ENCODE measurements around the gene B4GALNT4. TPM values are rescaled to one million over a fixed set of nuclear protein-coding genes. Genes with fewer than 3 reads are reported as not detected.

The B4GALNT4 gene
- total and polyA plus RNA-seq, 2 of the 8 experiments (the other 6 are each of a cell fraction or from before 2014, with no cell fraction given) = 40.9 to 76.3 TPM

DNA sequence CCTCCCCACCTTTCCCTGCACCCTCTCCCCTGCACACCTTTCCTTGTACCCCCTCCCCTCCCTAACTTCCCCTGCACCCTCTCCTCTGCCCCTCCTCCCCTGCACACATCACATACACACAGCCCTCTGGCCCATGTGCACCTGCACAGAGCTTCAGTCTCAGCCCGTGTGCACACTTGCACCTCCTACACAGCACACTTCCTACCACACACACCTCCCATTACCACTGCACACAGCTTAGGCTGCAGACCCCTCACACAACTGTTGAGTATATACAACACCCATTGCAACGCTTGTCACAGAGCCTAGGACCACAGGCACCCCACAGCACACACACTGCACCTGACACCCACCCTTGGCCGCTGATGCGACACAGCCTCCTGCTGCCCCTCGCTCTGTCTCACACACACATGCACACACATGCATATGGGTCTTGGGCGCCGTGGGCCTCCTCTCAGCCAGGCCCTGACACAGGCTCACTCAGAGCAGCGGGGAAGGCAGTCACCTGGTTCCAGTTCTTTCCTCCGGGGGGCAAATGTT is 45.1 kb downstream of the B4GALNT4 start:
- H4K8ac ChIP-seq (ENCODE audit: extremely low read depth, insufficient read depth, low read length) = no peak overlapping the region
- H3K9ac ChIP-seq (replicated peaks in 1 of 4; ENCODE audit: extremely low read depth in 1 of 4, low read depth in 3 of 4, low read length in 3 of 4) = no peak overlapping the region
- H3K9me3 ChIP-seq (ENCODE audit: insufficient read depth in 2 of 2, low read depth in 1 of 2, low read length in 1 of 2) = no peaks in the 10 kb centered on the region
- no peak overlapping the region for H3K23ac ChIP-seq (ENCODE audit: insufficient read length)
- peaks cover 0 to 13% (median 4%) of the 10 kb centered on the region in 4 experiments; a peak in 5 of 7 replicates for H3K27me3 ChIP-seq (replicated peaks in 1 of 4; ENCODE audit: control insufficient read depth in 3 of 4, extremely low read depth in 1 of 4, insufficient read depth in 3 of 4, low read length in 3 of 4)
- H3K79me1 ChIP-seq (ENCODE audit: low read depth, low read length) = peaks cover 5% of the 10 kb centered on the region
- H3K14ac ChIP-seq (ENCODE audit: insufficient read length) = no peak overlapping the region
- H3K79me2 ChIP-seq (ENCODE audit: control insufficient read depth in 1 of 2, insufficient read depth in 2 of 2, low read length in 2 of 2) = peaks cover 0 to 19% of the 10 kb centered on the region in 2 experiments; a peak in 1 of 4 replicates
- H3K23me2 ChIP-seq (ENCODE audit: low read depth, low read length) = peaks cover 9% of the 10 kb centered on the region; the same call in 1 of the 2 replicates
- peak overlapping the region; percentile 83 for H2BK15ac ChIP-seq (ENCODE audit: low read length)
- no peaks in the 10 kb centered on the region for H3K36me3 ChIP-seq (ENCODE audit: control insufficient read depth in 2 of 4, insufficient read depth in 4 of 4, low read length in 3 of 4)
- peak overlapping the region; percentile 61; the same call in 1 of the 2 replicates for H2AK5ac ChIP-seq (ENCODE audit: low read depth, low read length)
- no peak overlapping the region for H2AFZ ChIP-seq (ENCODE audit: low read length)
- H3K4me3 ChIP-seq (ENCODE audit: extremely low read depth in 1 of 4, insufficient read depth in 2 of 4, low read depth in 3 of 4, low read length in 4 of 4) = no peak overlapping the region
- H4K91ac ChIP-seq (replicated peaks; ENCODE audit: insufficient read length, low read length) = peak overlapping the region; percentile 89
- peaks cover 0 to 26% (median 16%) of the 10 kb centered on the region in 4 experiments; a peak in 6 of 7 replicates for H3K4me1 ChIP-seq (replicated peaks in 1 of 4; ENCODE audit: control insufficient read depth in 3 of 4, insufficient read depth in 4 of 4, low read length in 3 of 4)
- no peak overlapping the region for H2BK20ac ChIP-seq (ENCODE audit: low read length)
- no peak overlapping the region for H3K18ac ChIP-seq (ENCODE audit: extremely low read depth, low read length)
- no peak for FAIRE-seq
- DNase-seq (ENCODE audit: low read depth in 1 of 2, low spot score in 2 of 2) = peak in 1 of 2 experiments; percentile 49
- peak overlapping the region; percentile 90; the same call in 1 of the 2 replicates for H2BK12ac ChIP-seq (ENCODE audit: low read depth, low read length)
- peaks cover 10 to 11% of the 10 kb centered on the region in 2 experiments for H4K20me1 ChIP-seq (replicated peaks in 1 of 2; ENCODE audit: control insufficient read depth in 1 of 2, insufficient read depth in 2 of 2, low read length in 2 of 2)
- ChIA-PET POLR2A (ENCODE audit: partially characterized antibody) (interaction anchor here (0.5 to 5.5 kb wide), 5 partner anchors 9 to 47 kb away, joined by 3 to 41 read pairs (median 23); partner anchors contain the start of gene PTDSS2), CTCF (ENCODE audit: partially characterized antibody) (interaction anchor here (1.0 to 1.8 kb wide), 5 partner anchors 10 to 77 kb away, joined by 3 to 5 read pairs (median 3); no protein-coding TSS in a partner anchor)
- no peak for TF ChIP-seq CHD1 (IDR thresholded peaks at IDR 0.05; ENCODE audit: low read depth, low read length)
- no peak for TF ChIP-seq SAP30 (IDR thresholded peaks at IDR 0.05; ENCODE audit: insufficient read depth, insufficient replicate concordance, low read length)
- no peak for TF ChIP-seq SP1 (IDR thresholded peaks at IDR 0.05; ENCODE audit: low read depth, low read length)
- TF ChIP-seq SIX5 (IDR thresholded peaks at IDR 0.05; ENCODE audit: low read depth, low read length) = no peak
- no peak for TF ChIP-seq CBX8 (IDR thresholded peaks at IDR 0.05; ENCODE audit: borderline replicate concordance, low read depth, low read length)
- WGBS, 2 experiments (ENCODE audit: extremely low coverage in 1 of 2, insufficient coverage in 1 of 2, insufficient read length in 1 of 2, insufficient replicate concordance in 2 of 2, low coverage in 1 of 2, low lambda C conversion rate in 2 of 2, missing lambda C conversion rate in 1 of 2) = 83% methylated on average over 9 of the region's 9 CpGs; no CpG with 5 or more reads in 1 of the 2 experiments
- no peak overlapping the region for H3K4me2 ChIP-seq (ENCODE audit: insufficient read depth in 1 of 2, low read depth in 2 of 2, low read length in 2 of 2)
- H3K56ac ChIP-seq (replicated peaks; ENCODE audit: insufficient read length, low read depth, low read length) = no peak overlapping the region
- peak overlapping the region; percentile 30; the same call in 1 of the 2 replicates for H2BK5ac ChIP-seq (ENCODE audit: low read depth, low read length)
- H2BK120ac ChIP-seq (replicated peaks; ENCODE audit: low read depth, low read length) = no peak overlapping the region
- H3K27ac ChIP-seq (ENCODE audit: low read depth, low read length) = no peak overlapping the region
- H3K4ac ChIP-seq (replicated peaks; ENCODE audit: insufficient read length, low read depth, low read length) = peak overlapping the region; percentile 78
- no peak overlapping the region for H4K5ac ChIP-seq (ENCODE audit: insufficient read length, low read depth, low read length)

Measured in H1 (cell line).